ENCODE results near the gene DHX9.
A peak's percentile ranks its signal among the peaks of the same experiment; 100 is the strongest.

Gene DHX9

GRCh38 chr1:182905321-182905720 lies 66.2 kb downstream of the DHX9 start:
- no peak for DNase-seq
- no peaks in the 10 kb centered on the region for H3K9me3 ChIP-seq
- no peaks in the 10 kb centered on the region for H3K36me3 ChIP-seq
- H3K27me3 ChIP-seq, result no peaks in the 10 kb centered on the region
- H3K4me1 ChIP-seq, result peaks cover 8% of the 10 kb centered on the region; the same call in 1 of the 2 replicates
- H3K4me3 ChIP-seq (ENCODE audit: low read depth, low read length), result no peak overlapping the region
- no peak for TF ChIP-seq CTCF (IDR thresholded peaks at IDR 0.05; ENCODE audit: low read depth, low read length)

GRCh38 chr1:182909578-182909977 lies 70.4 kb downstream of the DHX9 start:
- peak; percentile 26 for DNase-seq
- no peaks in the 10 kb centered on the region for H3K36me3 ChIP-seq
- H3K27me3 ChIP-seq, result no peaks in the 10 kb centered on the region
- no peaks in the 10 kb centered on the region for H3K9me3 ChIP-seq
- H3K4me3 ChIP-seq (ENCODE audit: low read depth, low read length), result no peak overlapping the region; the same call in 1 of the 2 replicates
- H3K4me1 ChIP-seq, result peaks cover 8% of the 10 kb centered on the region; the same call in 1 of the 2 replicates
- TF ChIP-seq CTCF (IDR thresholded peaks at IDR 0.05; ENCODE audit: low read depth, low read length), result no peak

GRCh38 chr1:182910143-182910542 lies 71.0 kb downstream of the DHX9 start:
- no peaks in the 10 kb centered on the region for H3K27me3 ChIP-seq

GRCh38 chr1:182913401-182913800 lies 74.3 kb downstream of the DHX9 start:
- no peak overlapping the region for H3K4me3 ChIP-seq (ENCODE audit: low read depth, low read length)
- no peaks in the 10 kb centered on the region for H3K27me3 ChIP-seq
- DNase-seq, result no peak
- TF ChIP-seq CTCF (IDR thresholded peaks at IDR 0.05; ENCODE audit: low read depth, low read length), result no peak
- no peaks in the 10 kb centered on the region for H3K36me3 ChIP-seq
- no peaks in the 10 kb centered on the region for H3K9me3 ChIP-seq
- peaks cover 8% of the 10 kb centered on the region for H3K4me1 ChIP-seq

More at GRCh38 chr1:182910143-182910542, 71.0 kb downstream of the DHX9 start:
- peaks cover 8% of the 10 kb centered on the region; the same call in 1 of the 2 replicates for H3K4me1 ChIP-seq
- H3K4me3 ChIP-seq (ENCODE audit: low read depth, low read length), result no peak overlapping the region
- peak; percentile 14 for DNase-seq
- no peaks in the 10 kb centered on the region for H3K9me3 ChIP-seq
- H3K36me3 ChIP-seq, result no peaks in the 10 kb centered on the region
- peak; percentile 40; the same call in 1 of the 2 replicates for TF ChIP-seq CTCF (IDR thresholded peaks at IDR 0.05; ENCODE audit: low read depth, low read length)

- no peak overlapping the region for H3K4me3 ChIP-seq (ENCODE audit: low read depth, low read length)
- H3K27me3 ChIP-seq, result no peaks in the 10 kb centered on the region
- no peaks in the 10 kb centered on the region for H3K36me3 ChIP-seq
- TF ChIP-seq CTCF (IDR thresholded peaks at IDR 0.05; ENCODE audit: low read depth, low read length), result no peak
- no peak for DNase-seq
- no peaks in the 10 kb centered on the region; the same call in 1 of the 2 replicates for H3K4me1 ChIP-seq
- no peaks in the 10 kb centered on the region for H3K9me3 ChIP-seq
Measured at GRCh38 chr1:182917378-182917777, 78.2 kb downstream of the DHX9 start.

- DNase-seq, result no peak
- H3K4me1 ChIP-seq, result no peaks in the 10 kb centered on the region
- TF ChIP-seq CTCF (IDR thresholded peaks at IDR 0.05; ENCODE audit: low read depth, low read length), result no peak
- H3K36me3 ChIP-seq, result no peaks in the 10 kb centered on the region
- no peaks in the 10 kb centered on the region for H3K27me3 ChIP-seq
- no peaks in the 10 kb centered on the region for H3K9me3 ChIP-seq
- H3K4me3 ChIP-seq (ENCODE audit: low read depth, low read length), result no peak overlapping the region
Measured at GRCh38 chr1:182925661-182926060, 86.5 kb downstream of the DHX9 start.

All from BE2C (cell line).